GM19240 (cell line): ENCODE measurements around the gene DYNC1H1.

Experiments
- DNase-seq: peaks from one replicate; pipeline ENCODE4 v3.0.0; 2011; ENCODE audit warnings: low spot score; ENCODE audit not compliant: insufficient read length

The DYNC1H1 gene

DNA sequence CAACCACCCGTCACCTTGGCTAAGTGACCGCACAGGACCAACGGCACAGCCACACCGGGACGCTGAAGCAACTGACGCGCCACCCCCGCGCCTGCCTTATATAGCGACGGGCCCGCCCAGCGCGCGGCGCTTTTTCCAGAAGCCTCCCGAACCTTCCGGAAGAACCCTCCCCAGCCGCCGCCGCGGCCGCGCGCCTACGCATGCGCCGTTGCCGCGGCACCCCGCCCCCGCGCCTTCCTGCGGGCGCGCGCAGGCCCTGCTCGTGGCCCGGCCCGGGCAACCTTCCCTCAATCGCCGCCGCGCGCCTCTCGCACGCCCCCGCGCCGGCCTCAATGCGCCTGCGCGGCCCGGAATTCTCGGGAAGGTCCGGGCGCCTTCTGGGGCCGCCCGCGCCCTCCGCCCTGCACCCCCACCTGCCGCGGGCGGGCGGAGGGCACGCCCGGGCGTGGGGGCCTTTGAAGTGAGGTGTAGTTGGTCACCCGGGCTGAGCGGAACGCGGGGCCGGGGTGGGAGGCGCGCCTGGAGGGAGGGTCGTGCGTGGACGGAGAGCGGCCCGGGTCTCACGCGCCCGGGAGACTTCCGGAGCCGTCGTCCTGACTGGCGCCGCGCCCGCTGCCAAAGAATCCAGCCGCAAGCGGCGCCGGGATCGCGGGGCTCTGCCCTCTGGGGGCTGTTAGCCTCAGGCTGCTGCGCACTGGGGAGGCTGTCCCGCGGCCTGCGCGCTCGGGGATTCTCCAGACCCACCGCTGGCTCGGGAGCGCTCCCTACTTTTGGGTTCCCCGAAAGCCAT, 122.8 kb downstream of the DYNC1H1 start, which contains the start of gene HSP90AA1:
Gene HSP90AA1 (minus strand): TSS at position 73 of the 790 bp plus-strand sequence. CDS start 666 bp downstream, outside the sequence.
- DNase-seq = peak; percentile 82

DNA sequence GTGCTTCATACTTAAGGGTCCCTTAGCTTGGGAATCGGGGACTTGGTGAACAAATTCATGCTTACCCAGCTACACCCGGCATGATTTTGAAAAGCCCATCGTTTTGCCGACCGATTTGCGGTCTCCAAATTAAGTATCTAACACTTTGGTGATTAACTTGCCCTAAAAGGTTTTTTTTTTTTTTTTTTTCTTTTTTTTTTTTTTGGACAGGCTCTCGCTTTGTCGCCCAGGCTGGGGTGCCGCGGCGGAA, 123.3 kb downstream of the DYNC1H1 start:
- no peak for DNase-seq

DNA sequence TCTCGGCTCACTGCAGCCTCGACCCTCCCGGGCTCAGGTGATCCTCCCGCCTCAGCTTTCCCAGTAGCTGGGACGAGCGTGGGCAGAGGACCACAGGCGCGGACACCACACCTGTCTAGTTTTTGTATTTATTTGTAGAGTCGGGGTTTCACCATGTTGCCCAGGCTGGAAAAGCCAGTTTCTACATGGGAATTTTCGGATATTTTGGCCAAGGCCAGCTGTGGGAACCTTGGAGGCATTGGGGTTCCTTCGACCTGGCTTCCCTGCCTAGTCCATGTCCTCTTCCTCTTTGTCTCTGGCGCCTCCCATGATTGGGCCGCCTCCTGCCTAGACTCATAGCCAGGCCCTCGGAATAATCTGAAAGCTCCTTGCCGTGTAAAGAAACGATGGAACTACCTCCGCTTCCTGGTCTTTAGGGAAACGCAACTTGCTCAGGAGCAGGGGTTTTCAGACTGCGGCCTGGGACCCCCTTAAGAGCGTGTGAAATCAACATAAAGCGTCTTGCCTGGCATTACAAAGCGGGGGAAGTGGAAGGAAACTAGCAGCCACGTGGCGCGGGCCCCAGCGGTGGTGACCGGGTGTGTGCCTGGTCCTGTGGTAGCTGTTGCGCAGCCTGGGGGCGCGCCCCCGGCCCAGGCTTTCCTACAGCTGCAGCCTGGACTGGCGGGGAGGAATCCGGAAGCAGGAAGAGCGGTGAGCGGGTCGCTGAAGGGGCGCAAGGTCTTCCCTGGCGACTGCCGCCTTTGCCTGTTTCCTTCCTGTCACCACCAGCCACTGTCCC, 123.8 kb downstream of the DYNC1H1 start:
- no peak for DNase-seq

DNA sequence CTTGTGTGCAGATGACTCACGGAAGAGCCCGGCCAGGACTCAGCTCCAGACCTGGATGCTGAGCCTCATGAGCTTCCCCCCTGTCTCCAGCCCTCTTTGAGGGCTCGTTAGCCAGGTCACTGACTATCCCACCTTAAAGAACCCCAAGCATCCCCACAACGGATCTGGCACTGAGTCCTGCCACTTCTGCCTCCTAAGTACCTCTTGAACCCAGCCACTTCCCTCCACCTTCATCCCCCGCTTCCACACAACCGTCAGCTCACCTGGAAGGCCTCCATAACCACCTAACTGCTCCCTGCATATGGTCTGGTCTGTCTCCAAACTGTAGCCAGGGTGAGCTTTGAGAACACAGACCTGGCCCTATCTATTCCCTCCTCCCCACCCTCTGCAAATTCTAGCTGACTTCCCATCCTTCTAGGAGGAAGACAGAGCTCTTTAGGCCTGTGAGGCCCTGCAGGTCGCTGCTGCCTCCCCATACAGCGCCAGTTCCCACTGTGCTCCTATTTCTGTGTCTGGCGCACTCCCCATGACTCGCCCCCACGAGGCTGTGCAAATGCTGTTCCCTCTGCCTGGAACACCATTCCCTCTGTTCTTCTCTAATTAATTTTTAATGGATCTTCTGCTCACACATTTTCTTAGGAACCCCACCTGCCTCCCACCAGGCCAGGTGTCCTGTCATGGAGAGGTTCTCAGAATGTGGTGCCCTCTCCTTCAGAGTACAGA, 125.4 kb downstream of the DYNC1H1 start:
- DNase-seq = no peak

DNA sequence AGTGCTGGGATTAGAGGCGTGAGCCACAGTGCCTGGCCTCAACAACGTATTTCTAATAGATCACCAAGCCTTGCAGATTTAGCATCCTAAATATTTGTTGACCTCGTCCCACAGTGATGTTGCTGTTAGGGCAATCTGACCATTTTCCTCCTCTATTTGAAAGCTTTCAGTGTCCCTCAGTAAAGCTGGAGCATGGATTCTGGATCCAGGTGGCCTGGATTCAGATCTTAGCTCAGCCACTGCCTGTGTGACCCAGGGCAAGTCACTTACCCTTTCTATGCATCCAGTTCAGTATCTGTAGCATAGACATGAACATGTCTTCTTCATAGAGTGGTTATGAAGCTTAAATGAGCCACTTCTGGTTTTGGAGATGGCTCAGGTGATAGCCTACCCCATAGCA, 126.3 kb downstream of the DYNC1H1 start:
- no peak for DNase-seq

DNA sequence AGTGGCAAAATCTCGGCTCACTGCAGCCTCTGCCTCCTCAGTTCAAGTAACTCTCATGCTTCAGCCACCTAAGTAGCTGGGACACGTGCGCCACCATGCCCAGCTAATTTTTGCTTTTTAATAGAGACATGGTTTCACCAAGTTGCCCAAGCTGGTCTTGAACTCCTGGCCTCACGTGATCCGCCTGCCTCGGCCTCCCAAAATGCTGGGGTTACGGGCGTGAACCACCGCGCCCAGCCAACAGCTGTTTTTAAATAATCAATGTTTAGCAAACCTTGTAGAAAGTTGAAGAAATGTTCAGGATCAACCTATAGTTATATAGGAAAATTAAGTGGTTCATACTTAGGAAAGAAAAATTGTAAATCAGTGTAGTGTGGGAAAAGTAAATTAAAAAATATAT, 128.4 kb downstream of the DYNC1H1 start:
- no peak for DNase-seq

DNA sequence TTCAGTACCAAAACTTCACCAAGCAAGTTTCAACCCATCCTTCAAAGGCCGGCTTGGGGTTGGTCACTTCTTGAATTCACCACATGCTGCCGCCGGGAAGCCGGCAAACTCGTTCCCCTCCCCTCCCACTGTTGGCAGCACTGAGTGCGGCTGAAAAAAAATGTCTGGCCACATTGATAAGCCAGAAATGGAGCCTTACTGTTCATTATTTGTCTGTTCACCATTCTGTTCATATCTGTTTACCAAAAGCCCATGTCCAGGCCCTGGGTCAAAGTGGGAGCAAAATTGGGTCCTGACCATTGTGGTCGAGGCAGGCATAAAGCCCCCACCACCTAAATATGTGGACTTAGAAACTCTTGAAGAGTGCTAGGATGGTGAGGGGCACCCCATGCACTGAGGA, 129.7 kb downstream of the DYNC1H1 start:
- no peak for DNase-seq

DNA sequence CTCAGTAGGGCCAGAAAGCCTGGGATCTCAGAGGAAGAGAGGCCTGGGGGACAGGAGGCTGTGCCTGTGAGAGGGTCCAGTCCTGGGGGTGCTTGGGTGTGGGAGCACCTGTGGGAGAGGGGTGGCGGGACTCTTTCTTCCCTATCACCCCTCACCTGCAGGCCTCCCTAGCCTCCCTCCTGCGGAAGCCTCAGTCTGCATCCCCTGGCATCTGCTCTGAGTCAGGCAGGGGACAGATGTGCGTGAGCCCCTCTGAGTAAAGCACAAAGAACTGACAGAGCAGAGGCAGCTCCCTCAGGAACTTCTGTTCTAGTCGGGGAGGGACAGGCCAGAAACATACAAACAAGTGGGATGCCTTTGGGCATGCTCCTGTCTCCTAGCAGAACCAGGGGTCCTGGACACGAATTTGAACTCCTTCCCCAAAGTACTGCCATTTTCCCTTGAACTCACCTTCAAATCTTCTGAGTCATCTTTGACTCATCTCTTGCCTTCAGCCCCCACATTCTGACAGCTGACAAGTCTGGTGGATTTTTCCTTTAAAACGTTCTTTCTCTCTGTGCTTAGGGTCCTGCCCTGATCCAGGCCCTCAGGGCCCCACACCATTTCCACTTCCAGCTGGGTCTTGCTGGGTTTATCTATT, 131.0 kb downstream of the DYNC1H1 start:
- no peak for DNase-seq

DNA sequence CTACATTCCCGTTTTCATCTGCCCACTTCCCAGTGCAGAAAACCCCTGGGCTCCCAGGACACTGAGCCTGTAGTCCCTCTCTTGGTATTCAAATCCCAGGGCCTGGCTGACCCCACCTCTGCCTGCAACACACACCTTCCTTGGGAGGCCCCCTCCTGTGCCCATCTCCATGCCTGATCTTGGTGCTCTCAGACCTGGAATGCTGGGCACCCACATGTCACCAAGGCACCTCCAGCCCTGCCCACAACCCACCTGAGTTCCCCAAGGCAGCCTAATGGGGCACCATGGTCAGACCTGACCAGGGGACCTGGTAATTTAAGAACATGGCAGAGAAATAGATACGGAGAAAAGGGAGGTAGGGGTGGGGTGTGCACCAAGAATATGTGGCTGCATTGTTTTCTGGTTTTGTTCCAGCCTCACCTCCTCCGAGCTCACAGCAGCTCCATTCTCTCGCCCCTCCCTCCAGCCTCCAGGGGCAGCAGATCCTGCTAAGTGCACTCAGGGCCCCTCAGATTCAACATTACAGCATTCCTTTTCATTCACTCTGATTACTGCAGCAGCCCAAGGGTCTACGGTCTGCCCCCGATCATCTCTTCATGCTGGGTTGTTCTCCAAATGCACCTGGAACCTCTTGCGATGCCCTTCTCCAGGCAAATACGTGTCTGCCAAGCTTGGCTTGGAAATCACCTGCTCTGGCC, 131.6 kb downstream of the DYNC1H1 start:
- DNase-seq = no peak

DNA sequence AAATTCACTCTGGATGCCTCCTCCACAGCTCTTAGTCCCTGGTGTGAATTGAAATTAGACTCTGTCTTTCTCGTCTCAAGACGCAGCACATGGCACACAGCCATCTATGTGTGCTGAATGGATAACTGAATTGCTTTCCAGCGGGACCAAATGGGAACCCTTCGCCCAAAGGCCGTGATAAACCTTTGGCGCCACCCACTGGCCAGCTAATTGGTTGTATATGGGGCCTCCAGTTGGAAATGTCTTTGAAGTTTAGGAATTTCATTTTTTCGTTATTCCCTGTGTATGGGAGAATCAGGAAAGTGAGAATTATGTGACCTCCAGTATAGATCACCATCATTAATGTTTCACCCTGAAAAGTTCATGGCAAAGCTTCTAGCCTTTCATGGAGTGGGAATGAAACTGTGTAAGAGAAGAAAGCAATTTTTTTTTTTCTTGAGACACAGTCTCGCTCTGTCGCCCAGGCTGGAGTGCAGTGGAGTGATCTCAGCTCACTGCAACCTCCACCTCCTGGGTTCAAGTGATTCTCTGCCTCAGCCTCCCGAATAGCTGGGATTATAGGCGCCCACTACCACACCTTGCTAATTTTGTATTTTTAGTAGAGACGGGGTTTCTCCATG, 132.3 kb downstream of the DYNC1H1 start:
- DNase-seq = no peak

DNA sequence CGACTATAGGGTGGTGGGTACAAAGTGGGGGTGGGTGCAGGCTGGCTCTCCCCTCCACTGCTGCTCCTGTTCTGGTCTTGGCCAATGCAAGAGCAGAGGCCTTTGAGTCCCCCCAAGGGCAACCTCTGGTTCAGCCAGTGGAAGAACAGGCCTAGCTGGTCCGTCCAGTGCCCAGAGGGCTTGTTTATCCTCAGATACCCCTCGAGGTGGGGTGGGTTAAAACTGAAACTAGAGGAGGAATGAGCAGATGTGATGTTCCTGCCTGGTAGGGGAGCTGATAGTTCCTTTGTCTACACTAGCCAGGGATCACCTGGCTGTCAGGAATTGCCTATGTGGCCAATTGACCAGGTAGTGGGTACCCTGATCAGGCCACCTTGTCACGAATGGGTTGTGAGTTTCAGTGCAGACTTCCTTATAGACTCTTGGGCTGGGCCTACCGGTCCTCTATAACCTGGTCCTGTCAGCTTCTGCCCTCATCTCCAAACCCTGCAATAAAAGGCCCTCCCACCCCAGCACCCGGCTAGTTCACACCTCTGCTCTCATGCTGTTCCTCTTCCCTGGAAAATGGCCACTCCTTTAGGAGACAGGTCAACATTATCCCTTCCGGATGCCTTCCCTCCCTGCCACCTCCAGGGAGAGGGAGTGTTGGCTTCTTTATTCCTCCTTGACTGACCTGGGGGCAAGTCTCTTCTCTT, 133.2 kb downstream of the DYNC1H1 start:
- DNase-seq = no peak

DNA sequence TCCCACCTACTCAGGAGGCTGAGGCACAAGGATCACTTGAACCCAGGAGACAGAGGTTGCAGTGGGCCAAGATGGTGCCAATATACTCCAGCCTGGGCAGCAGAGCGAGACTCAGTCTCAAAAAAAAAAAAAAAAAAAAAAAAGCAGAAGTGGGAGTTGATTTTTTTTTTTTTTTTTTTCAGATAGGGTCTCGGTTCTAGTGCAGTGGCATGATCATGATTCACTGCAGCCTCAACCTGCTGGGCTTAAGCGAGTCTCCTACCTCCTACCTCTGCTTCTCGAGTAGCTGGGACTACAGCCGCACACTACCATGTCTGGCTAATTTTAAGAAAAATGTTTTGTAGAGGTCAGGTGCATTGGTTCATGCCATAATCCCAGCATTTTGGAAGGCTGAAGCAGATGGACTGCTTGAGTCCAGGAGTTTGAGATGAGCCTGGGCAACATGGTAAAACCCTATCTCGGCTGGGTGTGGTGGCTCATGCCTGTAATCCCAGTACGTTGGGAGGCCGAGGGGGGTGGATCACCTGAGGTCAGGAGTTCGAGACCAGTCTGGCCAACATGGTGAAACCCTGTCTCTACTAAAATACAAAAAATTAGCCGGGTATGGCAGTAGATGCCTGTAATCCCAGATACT, 138.8 kb downstream of the DYNC1H1 start:
- no peak for DNase-seq

DNA sequence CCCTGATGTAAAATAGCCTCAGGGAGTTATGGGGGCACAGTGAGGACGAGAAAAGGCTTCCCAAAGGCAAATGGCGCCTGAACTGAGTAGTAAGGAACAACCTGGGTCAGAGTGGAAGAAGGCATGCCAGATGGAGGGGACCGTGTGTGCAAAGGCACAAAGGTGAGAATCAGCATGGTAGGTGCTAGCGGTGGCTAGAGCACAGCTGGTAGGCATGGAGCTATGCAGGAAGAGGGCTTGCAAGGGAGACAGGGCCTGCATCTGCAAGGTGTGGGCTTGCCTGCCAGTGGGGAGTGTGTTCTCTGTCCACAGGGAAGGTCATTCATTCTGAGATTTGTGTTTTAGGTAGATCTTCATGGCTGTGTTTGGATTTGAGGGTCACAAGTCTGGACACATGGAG, 141.0 kb downstream of the DYNC1H1 start:
- no peak for DNase-seq
